ENCODE measurements around the gene GOT2.

Gene GOT2

GRCh38 chr16:58767581-58767980, 33.5 kb upstream of the GOT2 start:
- Histone ChIP-seq H3K23ac (ENCODE audit: low read depth, low read length, poor library complexity) (no peak overlapping the region), H3K4me3 (ENCODE audit: low read length in 2 of 2) (no peak overlapping the region), H3K4me2 (ENCODE audit: insufficient read depth, low read length, poor library complexity, severe bottlenecking) (no peak overlapping the region), H2BK15ac (ENCODE audit: low read length) (no peak overlapping the region), H3K4ac (ENCODE audit: low read length) (no peak overlapping the region), H2BK12ac (ENCODE audit: low read length) (no peak overlapping the region), H2AK5ac (ENCODE audit: low read depth, low read length) (no peak overlapping the region), H2BK120ac (ENCODE audit: low read depth, low read length) (no peak overlapping the region), H4K8ac (ENCODE audit: low read depth, low read length) (no peak overlapping the region), H3K14ac (ENCODE audit: low read length) (no peak overlapping the region), H3K4me1 (ENCODE audit: control insufficient read depth in 2 of 2, insufficient read depth in 1 of 2, low read depth in 1 of 2, low read length in 2 of 2) (no peaks in the 10 kb centered on the region), H3K79me1 (ENCODE audit: low read depth, low read length) (no peaks in the 10 kb centered on the region), H3K27me3 (ENCODE audit: control insufficient read depth in 3 of 3, insufficient read depth in 3 of 3, low read depth in 1 of 3, low read length in 3 of 3) (peaks cover 0 to 5% (median 0%) of the 10 kb centered on the region in 3 experiments), H2BK5ac (ENCODE audit: low read length) (no peak overlapping the region), H3K36me3 (replicated peaks in 1 of 2; ENCODE audit: control insufficient read depth in 2 of 2, insufficient read depth in 2 of 2, low read length in 2 of 2) (no peaks in the 10 kb centered on the region), H3K27ac (replicated peaks; ENCODE audit: low read length) (no peak overlapping the region), H3K18ac (ENCODE audit: low read length) (no peak overlapping the region), H3K9ac (ENCODE audit: low read depth, low read length, poor library complexity) (no peak overlapping the region), H2AFZ (ENCODE audit: low read length) (no peak overlapping the region), H3K9me3 (replicated peaks in 1 of 2; ENCODE audit: control insufficient read depth in 2 of 2, insufficient read depth in 1 of 2, low read depth in 1 of 2, low read length in 2 of 2) (no peaks in the 10 kb centered on the region), H4K91ac (ENCODE audit: low read depth, low read length, poor library complexity) (no peak overlapping the region)
- no CpG with 5 or more reads among the region's 2 CpGs for WGBS, 2 donors (ENCODE audit: extremely low coverage in 2 of 2, insufficient read length in 2 of 2, insufficient replicate concordance in 1 of 2)
- DNase-seq (ENCODE audit: low spot score): no peak

GRCh38 chr16:58756650-58757332, 22.7 kb upstream of the GOT2 start:
- Histone ChIP-seq H3K4me1 (ENCODE audit: control insufficient read depth in 2 of 2, insufficient read depth in 1 of 2, low read depth in 1 of 2, low read length in 2 of 2) (peaks cover 3 to 4% of the 10 kb centered on the region in 2 donors), H2AK5ac (ENCODE audit: low read depth, low read length) (no peak overlapping the region), H3K79me1 (ENCODE audit: low read depth, low read length) (no peaks in the 10 kb centered on the region), H3K9me3 (replicated peaks in 1 of 2; ENCODE audit: control insufficient read depth in 2 of 2, insufficient read depth in 1 of 2, low read depth in 1 of 2, low read length in 2 of 2) (no peaks in the 10 kb centered on the region), H3K4me2 (ENCODE audit: insufficient read depth, low read length, poor library complexity, severe bottlenecking) (no peak overlapping the region), H3K4ac (ENCODE audit: low read length) (no peak overlapping the region), H2AFZ (ENCODE audit: low read length) (no peak overlapping the region), H2BK15ac (ENCODE audit: low read length) (no peak overlapping the region), H3K14ac (ENCODE audit: low read length) (no peak overlapping the region), H3K4me3 (ENCODE audit: low read length in 2 of 2) (no peak overlapping the region), H4K91ac (ENCODE audit: low read depth, low read length, poor library complexity) (no peak overlapping the region), H3K27ac (replicated peaks; ENCODE audit: low read length) (no peak overlapping the region), H3K18ac (ENCODE audit: low read length) (no peak overlapping the region), H4K8ac (ENCODE audit: low read depth, low read length) (no peak overlapping the region), H3K36me3 (replicated peaks in 1 of 2; ENCODE audit: control insufficient read depth in 2 of 2, insufficient read depth in 2 of 2, low read length in 2 of 2) (no peaks in the 10 kb centered on the region), H3K9ac (ENCODE audit: low read depth, low read length, poor library complexity) (no peak overlapping the region), H3K23ac (ENCODE audit: low read depth, low read length, poor library complexity) (no peak overlapping the region), H2BK120ac (ENCODE audit: low read depth, low read length) (no peak overlapping the region), H3K27me3 (ENCODE audit: control insufficient read depth in 3 of 3, insufficient read depth in 3 of 3, low read depth in 1 of 3, low read length in 3 of 3) (peaks cover 0 to 29% (median 0%) of the 10 kb centered on the region in 3 experiments), H2BK12ac (ENCODE audit: low read length) (no peak overlapping the region), H2BK5ac (ENCODE audit: low read length) (no peak overlapping the region)
- no peak for DNase-seq (ENCODE audit: low spot score)
- WGBS, 2 donors (ENCODE audit: extremely low coverage in 2 of 2, insufficient read length in 2 of 2, insufficient replicate concordance in 1 of 2): no CpG with 5 or more reads among the region's 7 CpGs

- Histone ChIP-seq H3K27ac (replicated peaks; ENCODE audit: low read length) (no peak overlapping the region), H3K79me1 (ENCODE audit: low read depth, low read length) (no peaks in the 10 kb centered on the region), H3K18ac (ENCODE audit: low read length) (no peak overlapping the region), H3K36me3 (replicated peaks in 1 of 2; ENCODE audit: control insufficient read depth in 2 of 2, insufficient read depth in 2 of 2, low read length in 2 of 2) (no peaks in the 10 kb centered on the region), H3K4ac (ENCODE audit: low read length) (no peak overlapping the region), H2AK5ac (ENCODE audit: low read depth, low read length) (no peak overlapping the region), H2BK5ac (ENCODE audit: low read length) (no peak overlapping the region), H3K9me3 (replicated peaks in 1 of 2; ENCODE audit: control insufficient read depth in 2 of 2, insufficient read depth in 1 of 2, low read depth in 1 of 2, low read length in 2 of 2) (no peaks in the 10 kb centered on the region), H3K27me3 (ENCODE audit: control insufficient read depth in 3 of 3, insufficient read depth in 3 of 3, low read depth in 1 of 3, low read length in 3 of 3) (peaks cover 0 to 29% (median 0%) of the 10 kb centered on the region in 3 experiments), H2BK15ac (ENCODE audit: low read length) (no peak overlapping the region), H2BK120ac (ENCODE audit: low read depth, low read length) (no peak overlapping the region), H2AFZ (ENCODE audit: low read length) (peak overlapping the region; percentile 23), H3K9ac (ENCODE audit: low read depth, low read length, poor library complexity) (no peak overlapping the region), H4K91ac (ENCODE audit: low read depth, low read length, poor library complexity) (no peak overlapping the region), H4K8ac (ENCODE audit: low read depth, low read length) (no peak overlapping the region), H2BK12ac (ENCODE audit: low read length) (no peak overlapping the region), H3K4me3 (ENCODE audit: low read length in 2 of 2) (no peak overlapping the region), H3K14ac (ENCODE audit: low read length) (no peak overlapping the region), H3K4me1 (ENCODE audit: control insufficient read depth in 2 of 2, insufficient read depth in 1 of 2, low read depth in 1 of 2, low read length in 2 of 2) (peaks cover 3 to 4% of the 10 kb centered on the region in 2 donors), H3K4me2 (ENCODE audit: insufficient read depth, low read length, poor library complexity, severe bottlenecking) (no peak overlapping the region), H3K23ac (ENCODE audit: low read depth, low read length, poor library complexity) (no peak overlapping the region)
- DNase-seq (ENCODE audit: low spot score): peak; percentile 62
- WGBS, 2 donors (ENCODE audit: extremely low coverage in 2 of 2, insufficient read length in 2 of 2, insufficient replicate concordance in 1 of 2): no CpG with 5 or more reads among the region's 17 CpGs
Measured at GRCh38 chr16:58755989-58756649, 22.0 kb upstream of the GOT2 start.

GRCh38 chr16:58753711-58754134, 19.6 kb upstream of the GOT2 start:
- H2BK5ac ChIP-seq (ENCODE audit: low read length): no peak overlapping the region
- H3K18ac ChIP-seq (ENCODE audit: low read length): no peak overlapping the region
- H3K4me3 ChIP-seq (ENCODE audit: low read length in 2 of 2): no peak overlapping the region
- H3K36me3 ChIP-seq (replicated peaks in 1 of 2; ENCODE audit: control insufficient read depth in 2 of 2, insufficient read depth in 2 of 2, low read length in 2 of 2): no peaks in the 10 kb centered on the region
- no peak overlapping the region for H4K91ac ChIP-seq (ENCODE audit: low read depth, low read length, poor library complexity)
- H2AK5ac ChIP-seq (ENCODE audit: low read depth, low read length): no peak overlapping the region
- no peak overlapping the region for H3K4me2 ChIP-seq (ENCODE audit: insufficient read depth, low read length, poor library complexity, severe bottlenecking)
- no peak overlapping the region for H3K14ac ChIP-seq (ENCODE audit: low read length)
- H3K27ac ChIP-seq (replicated peaks; ENCODE audit: low read length): no peak overlapping the region
- no CpG with 5 or more reads among the region's 9 CpGs for WGBS, 2 donors (ENCODE audit: extremely low coverage in 2 of 2, insufficient read length in 2 of 2, insufficient replicate concordance in 1 of 2)
- H3K27me3 ChIP-seq (ENCODE audit: control insufficient read depth in 3 of 3, insufficient read depth in 3 of 3, low read depth in 1 of 3, low read length in 3 of 3): peaks cover 0 to 29% (median 0%) of the 10 kb centered on the region in 3 experiments
- H4K8ac ChIP-seq (ENCODE audit: low read depth, low read length): no peak overlapping the region
- no peaks in the 10 kb centered on the region for H3K79me1 ChIP-seq (ENCODE audit: low read depth, low read length)
- peaks cover 3 to 4% of the 10 kb centered on the region in 2 donors for H3K4me1 ChIP-seq (ENCODE audit: control insufficient read depth in 2 of 2, insufficient read depth in 1 of 2, low read depth in 1 of 2, low read length in 2 of 2)
- H2AFZ ChIP-seq (ENCODE audit: low read length): peak overlapping the region; percentile 29
- no peak overlapping the region for H2BK15ac ChIP-seq (ENCODE audit: low read length)
- H3K4ac ChIP-seq (ENCODE audit: low read length): no peak overlapping the region
- no peak for DNase-seq (ENCODE audit: low spot score)
- no peak overlapping the region for H3K23ac ChIP-seq (ENCODE audit: low read depth, low read length, poor library complexity)
- no peak overlapping the region for H2BK12ac ChIP-seq (ENCODE audit: low read length)
- H3K9me3 ChIP-seq (replicated peaks in 1 of 2; ENCODE audit: control insufficient read depth in 2 of 2, insufficient read depth in 1 of 2, low read depth in 1 of 2, low read length in 2 of 2): no peaks in the 10 kb centered on the region
- H2BK120ac ChIP-seq (ENCODE audit: low read depth, low read length): no peak overlapping the region
- H3K9ac ChIP-seq (ENCODE audit: low read depth, low read length, poor library complexity): no peak overlapping the region

Data from neuronal stem cell (in vitro differentiated cells).